Nephron (organoid): ENCODE data around the gene KRCC1.

Experiments
- H3K27ac Mint-ChIP-seq, 3 experiments: 2 replicates each; pipeline ENCODE4 v1.8.0; 2020; ENCODE audit warnings: mixed read lengths in 3 of 3, mild to moderate bottlenecking in 2 of 3, moderate library complexity in 1 of 3
- H3K27me3 Mint-ChIP-seq: 2 replicates; pipeline ENCODE4 v1.8.0; 2021; ENCODE audit warnings: low read depth, mild to moderate bottlenecking, moderate library complexity, mixed read lengths
- H3K36me3 Mint-ChIP-seq: 2 replicates; pipeline ENCODE4 v1.8.0; 2020; ENCODE audit warnings: low read depth, mixed read lengths
- H3K4me1 Mint-ChIP-seq: 2 replicates; pipeline ENCODE4 v1.8.0; 2020; ENCODE audit warnings: mixed read lengths
- H3K4me3 Mint-ChIP-seq, 3 experiments: 2 replicates each; pipeline ENCODE4 v1.8.0; 2020; ENCODE audit warnings: mild to moderate bottlenecking in 3 of 3, mixed read lengths in 3 of 3, moderate library complexity in 2 of 3
- H3K9me3 Mint-ChIP-seq: 2 replicates; pipeline ENCODE4 v1.8.0; 2020; ENCODE audit warnings: mixed read lengths
- CTCF ChIP-seq, 3 experiments: fragments of 200-600 bp; sonication (generic); IDR thresholded peaks; one replicate each; pipeline ENCODE4 v1.5.0; 2021; ENCODE audit warnings: antibody characterized with exemption in 3 of 3; ENCODE audit not compliant: unreplicated experiment in 3 of 3

Gene KRCC1

GRCh38 chr2:88067189-88067588 is 11.6 kb upstream of the KRCC1 start:
- H3K9me3 Mint-ChIP-seq: no peaks in the 10 kb centered on the region
- no peaks in the 10 kb centered on the region for H3K27me3 Mint-ChIP-seq
- no peaks in the 10 kb centered on the region for H3K36me3 Mint-ChIP-seq
- H3K4me3 Mint-ChIP-seq: peak overlapping the region; percentile 36 to 90 (median 83)
- H3K4me1 Mint-ChIP-seq: peaks cover 17% of the 10 kb centered on the region
- no peak for TF ChIP-seq CTCF (IDR thresholded peaks at IDR 0.05; ENCODE audit: unreplicated experiment in 3 of 3)
- peak overlapping the region; percentile 74 to 85 (median 83) for H3K27ac Mint-ChIP-seq

- H3K4me1 Mint-ChIP-seq: peaks cover 17% of the 10 kb centered on the region
- H3K27me3 Mint-ChIP-seq: no peaks in the 10 kb centered on the region
- no peak for TF ChIP-seq CTCF (IDR thresholded peaks at IDR 0.05; ENCODE audit: unreplicated experiment in 3 of 3)
- H3K36me3 Mint-ChIP-seq: no peaks in the 10 kb centered on the region
- H3K27ac Mint-ChIP-seq: peak overlapping the region in 2 of 3 experiments; percentile 67 to 75
- peak overlapping the region in 1 of 3 experiments; percentile 61 for H3K4me3 Mint-ChIP-seq
- H3K9me3 Mint-ChIP-seq: no peaks in the 10 kb centered on the region
Observed at GRCh38 chr2:88066543-88066942, 11.0 kb upstream of the KRCC1 start.

- TF ChIP-seq CTCF (IDR thresholded peaks at IDR 0.05; ENCODE audit: unreplicated experiment in 3 of 3): no peak
- Mint-ChIP-seq H3K27ac (no peak overlapping the region), H3K4me3 (no peak overlapping the region), H3K4me1 (peaks cover 24% of the 10 kb centered on the region), H3K36me3 (no peaks in the 10 kb centered on the region), H3K9me3 (no peaks in the 10 kb centered on the region), H3K27me3 (no peaks in the 10 kb centered on the region)
Observed at GRCh38 chr2:88061295-88061694, 5.7 kb upstream of the KRCC1 start.

- Mint-ChIP-seq H3K36me3 (no peaks in the 10 kb centered on the region), H3K27me3 (no peaks in the 10 kb centered on the region), H3K9me3 (no peaks in the 10 kb centered on the region), H3K4me1 (peaks cover 24% of the 10 kb centered on the region), H3K27ac (no peak overlapping the region), H3K4me3 (no peak overlapping the region)
- TF ChIP-seq CTCF (IDR thresholded peaks at IDR 0.05; ENCODE audit: unreplicated experiment in 3 of 3): no peak
Observed at GRCh38 chr2:88060907-88061275, 5.3 kb upstream of the KRCC1 start.

GRCh38 chr2:88059979-88060906 is 4.7 kb upstream of the KRCC1 start:
- Mint-ChIP-seq H3K27ac (no peak overlapping the region), H3K36me3 (no peaks in the 10 kb centered on the region), H3K27me3 (no peaks in the 10 kb centered on the region), H3K9me3 (no peaks in the 10 kb centered on the region), H3K4me3 (no peak overlapping the region), H3K4me1 (peaks cover 24% of the 10 kb centered on the region)
- peak; percentile 75 to 82 (median 80) for TF ChIP-seq CTCF (IDR thresholded peaks at IDR 0.05; ENCODE audit: unreplicated experiment in 3 of 3)

- H3K4me3 Mint-ChIP-seq: peak overlapping the region in 2 of 3 experiments; percentile 19 to 92
- peaks cover 45% of the 10 kb centered on the region for H3K4me1 Mint-ChIP-seq
- H3K36me3 Mint-ChIP-seq: peaks cover 7% of the 10 kb centered on the region
- no peaks in the 10 kb centered on the region for H3K9me3 Mint-ChIP-seq
- peak overlapping the region in 1 of 3 experiments; percentile 28 for H3K27ac Mint-ChIP-seq
- no peaks in the 10 kb centered on the region for H3K27me3 Mint-ChIP-seq
- TF ChIP-seq CTCF (IDR thresholded peaks at IDR 0.05; ENCODE audit: unreplicated experiment in 3 of 3): no peak
Observed at GRCh38 chr2:88058191-88058590, 2.6 kb upstream of the KRCC1 start.
